ENCODE measurements around the gene HDAC4. TPM values are rescaled to one million over a fixed set of nuclear protein-coding genes. Genes with fewer than 3 reads are reported as not detected.

HDAC4 gene
- total and polyA plus RNA-seq, 2 experiments from 2014 or later: 9.3 to 10.8 TPM

DNA sequence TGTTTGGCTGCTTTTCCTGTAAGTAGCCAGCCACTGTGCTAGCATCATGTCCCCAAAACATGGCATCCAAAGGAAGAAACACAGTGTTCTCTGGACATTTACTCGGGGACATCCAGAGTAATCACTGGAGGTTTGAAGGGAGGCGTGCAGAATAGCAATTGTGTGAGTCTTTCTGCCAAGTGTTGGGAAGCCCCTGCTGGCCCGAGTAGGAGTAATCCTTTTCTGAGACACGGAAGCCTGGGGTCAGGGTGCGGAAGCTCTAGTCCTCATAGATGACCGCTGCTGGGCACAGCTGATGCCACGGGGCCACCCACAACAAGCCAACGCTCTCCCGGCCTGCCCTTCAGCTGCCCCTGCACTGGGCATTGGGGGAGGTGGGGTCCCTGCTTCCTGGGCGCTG is 24.8 kb upstream of the HDAC4 start:
- no peaks in the 10 kb centered on the region for H3K36me3 ChIP-seq (replicated peaks; ENCODE audit: insufficient read depth, low read depth)
- 89% methylated on average over 10 of the region's 10 CpGs for WGBS (ENCODE audit: low lambda C conversion rate, missing lambda C conversion rate)
- H2AFZ ChIP-seq: no peak overlapping the region
- TF ChIP-seq EZH2phosphoT487 (IDR thresholded peaks at IDR 0.05; ENCODE audit: low read depth, severe bottlenecking, unreplicated experiment): no peak
- TF ChIP-seq EZH2 (IDR thresholded peaks at IDR 0.05; ENCODE audit: borderline replicate concordance): no peak
- TF ChIP-seq, protein P1, sequence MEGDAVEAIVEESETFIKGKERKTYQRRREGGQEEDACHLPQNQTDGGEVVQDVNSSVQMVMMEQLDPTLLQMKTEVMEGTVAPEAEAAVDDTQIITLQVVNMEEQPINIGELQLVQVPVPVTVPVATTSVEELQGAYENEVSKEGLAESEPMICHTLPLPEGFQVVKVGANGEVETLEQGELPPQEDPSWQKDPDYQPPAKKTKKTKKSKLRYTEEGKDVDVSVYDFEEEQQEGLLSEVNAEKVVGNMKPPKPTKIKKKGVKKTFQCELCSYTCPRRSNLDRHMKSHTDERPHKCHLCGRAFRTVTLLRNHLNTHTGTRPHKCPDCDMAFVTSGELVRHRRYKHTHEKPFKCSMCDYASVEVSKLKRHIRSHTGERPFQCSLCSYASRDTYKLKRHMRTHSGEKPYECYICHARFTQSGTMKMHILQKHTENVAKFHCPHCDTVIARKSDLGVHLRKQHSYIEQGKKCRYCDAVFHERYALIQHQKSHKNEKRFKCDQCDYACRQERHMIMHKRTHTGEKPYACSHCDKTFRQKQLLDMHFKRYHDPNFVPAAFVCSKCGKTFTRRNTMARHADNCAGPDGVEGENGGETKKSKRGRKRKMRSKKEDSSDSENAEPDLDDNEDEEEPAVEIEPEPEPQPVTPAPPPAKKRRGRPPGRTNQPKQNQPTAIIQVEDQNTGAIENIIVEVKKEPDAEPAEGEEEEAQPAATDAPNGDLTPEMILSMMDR (IDR thresholded peaks at IDR 0.05; ENCODE audit: poor library complexity): no peak
- no peaks in the 10 kb centered on the region for H3K9me2 ChIP-seq (replicated peaks; ENCODE audit: insufficient read depth)
- no peaks in the 10 kb centered on the region for H3K27me3 ChIP-seq
- H3K27ac ChIP-seq: no peak overlapping the region
- DNase-seq (ENCODE audit: low spot score): no peak
- no peaks in the 10 kb centered on the region for H3K9me3 ChIP-seq (ENCODE audit: low read depth)
- no peak overlapping the region for H3K4me3 ChIP-seq
- no peak overlapping the region for H3K4me2 ChIP-seq
- H3K4me1 ChIP-seq (ENCODE audit: insufficient read depth): no peaks in the 10 kb centered on the region
- H3K79me2 ChIP-seq: no peaks in the 10 kb centered on the region
- H4K20me1 ChIP-seq (ENCODE audit: insufficient read depth, poor library complexity, severe bottlenecking): no peaks in the 10 kb centered on the region

DNA sequence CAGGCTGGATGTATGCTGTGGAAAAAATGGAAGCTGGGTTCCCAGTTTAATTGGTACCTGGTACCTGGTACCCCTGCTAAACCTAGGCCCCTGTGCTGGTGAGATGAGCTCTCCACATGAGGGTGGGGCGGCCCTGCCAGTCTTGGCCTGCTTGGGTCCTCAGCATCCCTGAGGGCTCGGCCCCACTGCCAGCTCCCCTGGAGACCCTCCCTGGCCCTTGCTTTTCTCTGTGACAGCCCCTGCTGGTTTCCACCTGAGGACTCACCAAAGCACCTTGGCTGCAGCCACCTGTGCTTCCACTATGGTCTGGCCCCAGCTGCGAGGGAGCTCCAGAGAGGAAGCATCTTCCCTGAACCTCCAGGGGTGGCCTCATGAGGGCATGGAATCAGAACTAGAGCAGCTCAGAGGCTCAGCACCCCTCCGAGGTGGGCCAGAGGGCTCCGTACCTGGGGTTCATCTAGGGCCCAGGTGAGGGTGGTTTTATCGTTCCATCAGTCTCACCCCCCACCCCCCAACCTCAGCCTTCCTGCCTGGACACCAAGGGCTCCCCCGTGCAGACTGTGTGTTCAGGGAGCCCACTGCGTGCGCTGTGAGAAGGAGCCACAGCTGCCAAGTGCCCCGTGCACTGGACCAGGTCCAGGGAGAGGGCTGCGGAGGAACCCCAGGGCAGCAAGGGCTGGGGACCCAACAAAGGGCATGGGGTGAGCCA is 23.7 kb upstream of the HDAC4 start:
- TF ChIP-seq EZH2 (IDR thresholded peaks at IDR 0.05; ENCODE audit: borderline replicate concordance) (no peak), EZH2phosphoT487 (IDR thresholded peaks at IDR 0.05; ENCODE audit: low read depth, severe bottlenecking, unreplicated experiment) (no peak)
- TF ChIP-seq, protein P1 (IDR thresholded peaks at IDR 0.05; ENCODE audit: poor library complexity): no peak
- Histone ChIP-seq H3K36me3 (replicated peaks; ENCODE audit: insufficient read depth, low read depth) (no peaks in the 10 kb centered on the region), H2AFZ (no peak overlapping the region), H4K20me1 (ENCODE audit: insufficient read depth, poor library complexity, severe bottlenecking) (no peaks in the 10 kb centered on the region), H3K27ac (no peak overlapping the region), H3K4me1 (ENCODE audit: insufficient read depth) (no peaks in the 10 kb centered on the region), H3K9me2 (replicated peaks; ENCODE audit: insufficient read depth) (no peaks in the 10 kb centered on the region), H3K9me3 (ENCODE audit: low read depth) (no peaks in the 10 kb centered on the region), H3K27me3 (no peaks in the 10 kb centered on the region), H3K4me3 (no peak overlapping the region), H3K4me2 (no peak overlapping the region), H3K79me2 (no peaks in the 10 kb centered on the region)
- WGBS (ENCODE audit: low lambda C conversion rate, missing lambda C conversion rate): 96% methylated on average over 11 of the region's 11 CpGs
- no peak for DNase-seq (ENCODE audit: low spot score)

DNA sequence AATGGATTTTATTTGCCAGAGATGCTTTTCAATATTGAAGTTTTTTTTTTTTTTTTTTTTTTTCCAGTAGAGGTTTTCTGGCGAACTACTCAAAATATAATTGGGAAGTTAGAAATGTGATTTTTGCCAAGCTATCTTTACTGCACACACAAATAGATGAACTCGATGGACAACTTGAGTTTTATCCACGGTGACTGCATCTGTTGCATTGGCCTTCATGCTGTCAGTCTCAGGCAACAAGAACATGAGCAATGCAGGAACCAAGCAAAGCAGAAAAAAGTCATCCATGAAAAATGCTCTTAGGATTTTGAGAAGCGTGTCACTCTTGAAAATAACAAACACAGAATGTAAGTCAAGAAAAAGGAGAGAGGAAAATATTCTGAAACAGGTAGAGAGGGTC is 22.7 kb upstream of the HDAC4 start:
- Histone ChIP-seq H3K9me2 (replicated peaks; ENCODE audit: insufficient read depth) (no peaks in the 10 kb centered on the region), H3K27me3 (no peaks in the 10 kb centered on the region), H3K36me3 (replicated peaks; ENCODE audit: insufficient read depth, low read depth) (no peaks in the 10 kb centered on the region), H3K4me1 (ENCODE audit: insufficient read depth) (no peaks in the 10 kb centered on the region), H3K9me3 (ENCODE audit: low read depth) (no peaks in the 10 kb centered on the region), H3K79me2 (no peaks in the 10 kb centered on the region), H3K4me3 (no peak overlapping the region), H4K20me1 (ENCODE audit: insufficient read depth, poor library complexity, severe bottlenecking) (no peaks in the 10 kb centered on the region), H3K4me2 (no peak overlapping the region), H3K27ac (no peak overlapping the region), H2AFZ (no peak overlapping the region)
- no peak for DNase-seq (ENCODE audit: low spot score)
- TF ChIP-seq EZH2phosphoT487 (IDR thresholded peaks at IDR 0.05; ENCODE audit: low read depth, severe bottlenecking, unreplicated experiment) (no peak), EZH2 (IDR thresholded peaks at IDR 0.05; ENCODE audit: borderline replicate concordance) (no peak)
- TF ChIP-seq, protein P1 (IDR thresholded peaks at IDR 0.05; ENCODE audit: poor library complexity): no peak
- 90% methylated on average over 4 of the region's 4 CpGs for WGBS (ENCODE audit: low lambda C conversion rate, missing lambda C conversion rate)
